ENCODE results near the gene ERBIN. TPM values are rescaled to one million over a fixed set of nuclear protein-coding genes. Genes with fewer than 3 reads are reported as not detected.

ERBIN gene
- total and polyA plus RNA-seq, 2 of the 13 experiments (the other 11 are each of a cell fraction or from before 2014, with no cell fraction given), result 14.4 to 41.7 TPM

- no peak for TF ChIP-seq ATF2 (CRISPR knock-in tag; IDR thresholded peaks at IDR 0.05)
- TF ChIP-seq NFIC (IDR thresholded peaks at IDR 0.05; ENCODE audit: low read length), result no peak
- TF ChIP-seq ZNF770 (CRISPR knock-in tag; IDR thresholded peaks at IDR 0.05), result no peak
- no peak for TF ChIP-seq SALL1 (CRISPR knock-in tag; IDR thresholded peaks at IDR 0.05)
- no peak for TF ChIP-seq ZNF780A (CRISPR knock-in tag; IDR thresholded peaks at IDR 0.05)
- TF ChIP-seq ZNF589 (CRISPR knock-in tag; conservative IDR thresholded peaks at IDR 0.05), result no peak
- no peak for TF ChIP-seq ZNF503 (CRISPR knock-in tag; IDR thresholded peaks at IDR 0.05)
- TF ChIP-seq NR2C2 (CRISPR knock-in tag; IDR thresholded peaks at IDR 0.05; ENCODE audit: borderline replicate concordance), result no peak
Measured at GRCh38 chr5:65986050-65986451, 59.7 kb downstream of the ERBIN start (continued).

GRCh38 chr5:65986796-65987195 is 60.4 kb downstream of the ERBIN start:
- Histone ChIP-seq H3K4me1 (ENCODE audit: insufficient read depth, low read length) (peaks cover 8% of the 10 kb centered on the region), H4K20me1 (ENCODE audit: insufficient read depth, low read length) (peaks cover 7% of the 10 kb centered on the region; the same call in 1 of the 2 replicates), H3K9me3 (ENCODE audit: low read length) (no peaks in the 10 kb centered on the region), H3K36me3 (replicated peaks in 1 of 2; ENCODE audit: control insufficient read depth in 1 of 2, insufficient read depth in 2 of 2, low read length in 2 of 2) (peaks cover 0 to 2% of the 10 kb centered on the region in 2 experiments; a peak in 1 of 5 replicates), H3K79me2 (ENCODE audit: insufficient read depth, low read length) (peaks cover 60% of the 10 kb centered on the region), H3K27me3 (ENCODE audit: control insufficient read depth in 1 of 2, insufficient read depth in 2 of 2, low read length in 2 of 2) (no peaks in the 10 kb centered on the region), H3K27ac (ENCODE audit: extremely low read length, insufficient read depth, low read length) (no peak overlapping the region), H2AFZ (ENCODE audit: low read length) (no peak overlapping the region), H3K4me3 (replicated peaks in 1 of 3; ENCODE audit: insufficient read depth in 1 of 3, low read depth in 2 of 3, low read length in 3 of 3) (no peak overlapping the region), H3K4me2 (ENCODE audit: low read depth, low read length) (no peak overlapping the region), H3K9ac (ENCODE audit: insufficient read depth, low read depth, low read length) (no peak overlapping the region)
- DNase-seq (ENCODE audit: low spot score), result no peak
- intact Hi-C loops (cut with micrococcal nuclease; ENCODE audit: unreplicated experiment) (no loop called here), in situ Hi-C loops (cut with HindIII; ENCODE audit: extremely low pct_ligation_motif_present, low pct_unique_long_range_greater_than_20kb) (no loop called here)
- FAIRE-seq, result no peak
- ChIA-PET CTCF (ENCODE audit: low intra/inter-chr PET ratio, low total read pairs) (no interaction called here), POLR2A (no interaction called here)
- 94% methylated on average over 3 of the region's 3 CpGs for WGBS (ENCODE audit: low lambda C conversion rate)
- TF ChIP-seq HNRNPH1 (optimal IDR thresholded peaks at IDR 0.05; ENCODE audit: low read depth, low read length), result no peak
- no peak for TF ChIP-seq IKZF5 (CRISPR knock-in tag; IDR thresholded peaks at IDR 0.05)
- TF ChIP-seq MTERF4 (CRISPR knock-in tag; IDR thresholded peaks at IDR 0.05), result no peak
- TF ChIP-seq ZNF101 (CRISPR knock-in tag; IDR thresholded peaks at IDR 0.05; ENCODE audit: borderline replicate concordance, low read depth), result no peak
- TF ChIP-seq CENPX (CRISPR knock-in tag; IDR thresholded peaks at IDR 0.05), result no peak
- no peak for TF ChIP-seq SIX4 (CRISPR knock-in tag; IDR thresholded peaks at IDR 0.05)
- ATAC-seq, result no peak
- BruUV-seq (replicated peaks), result no TSS peak

Measured in HepG2 (cell line).